NCI-H2227 (cell line): ENCODE data around the gene CALM3.
"Not testable (repeated sequence)": the region's sequence is repeated elsewhere in the genome, so short reads cannot be mapped to it uniquely, and the experiment has no call there.

Source experiments
- DNase-seq: peaks from one replicate; lab custom pipeline; 2025; ENCODE audit not compliant: unreplicated experiment; lab: John Stamatoyannopoulos, UW

CALM3 gene

GRCh38 chr19:46614114-46614722 lies 13.1 kb downstream of the CALM3 start:
- DNase-seq = peak; percentile 83

- no peak for DNase-seq
Observed at GRCh38 chr19:46615966-46616365, 14.8 kb downstream of the CALM3 start.

GRCh38 chr19:46616631-46617322 lies 15.6 kb downstream of the CALM3 start:
- peak; percentile 39 for DNase-seq

- no peak for DNase-seq
Observed at GRCh38 chr19:46617601-46618000, 16.5 kb downstream of the CALM3 start.

GRCh38 chr19:46618670-46619231 lies 17.6 kb downstream of the CALM3 start:
- no peak for DNase-seq

GRCh38 chr19:46620267-46620666 lies 19.1 kb downstream of the CALM3 start:
- DNase-seq = no peak

GRCh38 chr19:46620716-46621115 lies 19.6 kb downstream of the CALM3 start:
- no peak for DNase-seq

- no peak for DNase-seq
Observed at GRCh38 chr19:46621191-46622117, 20.3 kb downstream of the CALM3 start.

GRCh38 chr19:46622118-46622446 lies 21.0 kb downstream of the CALM3 start:
- DNase-seq = no peak

GRCh38 chr19:46623915-46624502 lies 22.9 kb downstream of the CALM3 start:
- DNase-seq = no peak

- no peak for DNase-seq
Observed at GRCh38 chr19:46624958-46625661, 24.0 kb downstream of the CALM3 start, which contains the start of gene PTGIR. TSS of gene PTGIR (minus strand) at chr19:46625089. CDS start at chr19:46624225, 864 bp downstream.

- DNase-seq = no peak
Observed at GRCh38 chr19:46625731-46626130, 24.6 kb downstream of the CALM3 start.

GRCh38 chr19:46626446-46626845 lies 25.3 kb downstream of the CALM3 start:
- DNase-seq = no peak

- not testable (repeated sequence) for DNase-seq
Observed at GRCh38 chr19:46628970-46629369, 27.8 kb downstream of the CALM3 start.

GRCh38 chr19:46629546-46630025 lies 28.5 kb downstream of the CALM3 start:
- no peak for DNase-seq

- no peak for DNase-seq
Observed at GRCh38 chr19:46630586-46631205, 29.6 kb downstream of the CALM3 start.

GRCh38 chr19:46631481-46631880 lies 30.4 kb downstream of the CALM3 start:
- DNase-seq = no peak

GRCh38 chr19:46633130-46633529 lies 32.0 kb downstream of the CALM3 start:
- DNase-seq = no peak

- DNase-seq = peak; percentile 77
Observed at GRCh38 chr19:46634045-46634655, 33.0 kb downstream of the CALM3 start.
